HepG2 (cell line): Measurements from ENCODE around the gene SOCS1. TPM values are rescaled to one million over a fixed set of nuclear protein-coding genes. Genes with fewer than 3 reads are reported as not detected.

Experiments
- BRD4 ChIP-seq: sonication (generic); formaldehyde crosslinking; IDR thresholded peaks from 2 replicates; pipeline ENCODE4 v1.4.0; 2020; ENCODE audit warnings: missing genetic modification reagents
- CSRNP1 ChIP-seq: sonication (generic); formaldehyde crosslinking; IDR thresholded peaks from 2 replicates; pipeline ENCODE4 v1.8.1; 2023; ENCODE audit warnings: mild to moderate bottlenecking, missing genetic modification reagents
- HDAC6 ChIP-seq: fragments of 200-600 bp; sonication (generic); IDR thresholded peaks from 2 replicates; pipeline ENCODE4 v1.7.0; 2017; ENCODE audit warnings: mild to moderate bottlenecking, antibody characterized with exemption, low read length, low read depth
- HHEX ChIP-seq: IDR thresholded peaks from 2 replicates; pipeline ENCODE4 v1.6.1; 2016; ENCODE audit warnings: control low read depth
- HMG20B ChIP-seq: conservative IDR thresholded peaks from 2 replicates; pipeline ENCODE4 v1.6.1; 2016; ENCODE audit warnings: missing genetic modification reagents, missing compliant biosample characterization
- PHF8 ChIP-seq: sonication (generic); formaldehyde crosslinking; IDR thresholded peaks from 2 replicates; pipeline ENCODE4 v1.5.0; 2020; ENCODE audit warnings: missing genetic modification reagents
- SKIL ChIP-seq: sonication (generic); formaldehyde crosslinking; IDR thresholded peaks from 2 replicates; pipeline ENCODE4 v1.8.0; 2022; ENCODE audit warnings: missing genetic modification reagents, mild to moderate bottlenecking, moderate library complexity, borderline replicate concordance
- SMAD9 ChIP-seq: sonication (generic); formaldehyde crosslinking; IDR thresholded peaks from 2 replicates; pipeline ENCODE4 v1.5.1; 2020; ENCODE audit warnings: mild to moderate bottlenecking, missing genetic modification reagents
- ZBTB40 ChIP-seq, 2 experiments: fragments of 450-650 bp in 1 of 2; sonication (generic) in 1 of 2; formaldehyde crosslinking in 1 of 2; IDR thresholded peaks; 2 replicates each; pipeline versions ENCODE4 v1.6.1 to v1.8.0; 2016 to 2022; ENCODE audit warnings: antibody characterized with exemption in 1 of 2, mild to moderate bottlenecking in 1 of 2, missing genetic modification reagents in 1 of 2
- ZNF574 ChIP-seq: sonication (generic); formaldehyde crosslinking; IDR thresholded peaks from 2 replicates; pipeline ENCODE4 v1.4.0; 2020; ENCODE audit warnings: missing genetic modification reagents
- ZNF816 ChIP-seq: sonication (generic); formaldehyde crosslinking; IDR thresholded peaks from 2 replicates; pipeline ENCODE4 v1.8.0; 2022; ENCODE audit warnings: missing genetic modification reagents, mild to moderate bottlenecking, borderline replicate concordance
- polyA plus RNA-seq, 8 experiments: library from polyadenylated mRNA; depleted of rRNA in 3 of 8; stranded (reverse) in 7 of 8; unstranded in 1 of 8; fragments of >200 nt; fragmentation: Illumina TruSeq in 4 of 8; extraction: Trizol in 4 of 8; gene quantifications; 2 replicates each; pipeline versions ENCODE4 v1.2.1 to v1.2.3, GENCODE V29; 2011 to 2016; ENCODE audit warnings: low read depth in 4 of 8, missing spikeins in 1 of 8, mixed read lengths in 1 of 8; ENCODE audit not compliant: insufficient read depth in 1 of 8
- total RNA-seq, 5 experiments: library from RNA; depleted of rRNA; stranded (reverse); fragments of >200 nt; fragmentation: Illumina TruSeq; extraction: Trizol; gene quantifications; 2 replicates each; pipeline ENCODE4 v1.2.3, GENCODE V29; 2016; ENCODE audit warnings: low read depth in 1 of 5

The SOCS1 gene
- total and polyA plus RNA-seq, 2 of the 13 experiments (the other 11 are each of a cell fraction or from before 2014, with no cell fraction given), result 5.3 to 6.3 TPM

- TF ChIP-seq CSRNP1 (CRISPR knock-in tag), result peak; percentile 65; the same call in 1 of the 2 replicates
- TF ChIP-seq BRD4 (CRISPR knock-in tag), result peak; percentile 82; the same call in 1 of the 2 replicates
- TF ChIP-seq SKIL (CRISPR knock-in tag), result no peak; the same call in 1 of the 2 replicates
- TF ChIP-seq PHF8, result no peak
- no peak for TF ChIP-seq HMG20B (CRISPR knock-in tag)
- TF ChIP-seq HDAC6, result no peak
- no peak; the same call in 1 of the 2 replicates for TF ChIP-seq ZNF816 (CRISPR knock-in tag)
- peak; percentile 79 for TF ChIP-seq ZNF574
- TF ChIP-seq SMAD9 (CRISPR knock-in tag), result no peak
- TF ChIP-seq ZBTB40 (IDR thresholded peaks at IDR 0.05), result no peak
- TF ChIP-seq ZBTB40 (CRISPR knock-in tag; IDR thresholded peaks at IDR 0.05), result no peak; the same call in none of the 2 replicates
- TF ChIP-seq HHEX (CRISPR knock-in tag), result no peak
Measured at GRCh38 chr16:11257131-11257938, 1.3 kb upstream of the SOCS1 start (continued).
